Activated CD4-positive, alpha-beta T cell treated with anti-CD3 and anti-CD28 coated beads, Interleukin-2, amount 50 U/mL, for 4 hours (primary cell): ENCODE data around the gene S100B.

ENCODE experiments used
- DNase-seq, 2 experiments: peaks; one replicate each; pipeline ENCODE4 v3.0.0-alpha.2; 2020

Gene S100B

DNA sequence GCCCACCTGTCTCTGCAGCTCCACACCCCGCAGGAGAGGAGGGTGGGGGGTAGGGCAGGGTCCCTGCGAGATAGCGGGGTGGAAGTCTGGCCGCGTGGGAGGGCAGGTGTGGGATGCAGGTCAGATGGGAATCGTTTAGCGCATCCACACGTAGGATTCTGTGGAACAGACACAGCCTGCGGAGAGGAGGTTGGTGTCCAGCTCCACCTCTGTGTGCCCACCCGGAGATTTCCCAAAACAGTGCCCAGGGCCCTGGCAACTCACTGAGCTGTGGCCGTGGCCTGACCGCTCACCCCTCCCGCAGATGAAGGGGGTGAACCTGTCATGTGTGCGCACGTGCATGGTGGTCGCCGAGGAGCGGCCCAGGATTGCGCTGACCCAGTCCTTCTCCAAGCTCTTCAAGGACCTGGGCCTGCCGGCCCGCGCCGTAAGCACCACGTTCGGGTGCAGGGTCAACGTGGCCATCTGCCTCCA is 46.9 kb downstream of the S100B start:
- DNase-seq = no peak

- DNase-seq = no peak
Measured at GRCh38 chr21:46557469-46557868, 47.4 kb downstream of the S100B start.

GRCh38 chr21:46556802-46557201 is 48.1 kb downstream of the S100B start:
- DNase-seq = no peak

DNA sequence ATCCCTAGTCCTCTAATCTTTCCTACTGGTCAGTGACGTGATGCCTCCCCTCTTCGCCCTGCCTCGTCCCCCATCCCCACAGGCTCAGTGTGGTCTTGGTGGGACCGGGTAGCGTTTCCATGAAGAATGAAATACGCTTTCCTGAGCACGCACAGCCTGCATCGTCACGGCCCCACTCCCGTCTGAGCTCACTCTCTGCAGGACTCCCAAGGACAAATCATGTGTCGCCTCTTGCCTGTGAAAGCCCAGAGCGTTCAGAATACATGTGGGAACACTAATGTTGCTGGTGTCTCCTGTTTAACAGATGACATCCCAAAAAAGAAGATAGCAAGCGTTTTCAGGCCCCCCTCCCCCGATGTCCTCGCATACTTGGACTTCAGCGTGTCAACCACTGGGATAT is 49.2 kb downstream of the S100B start:
- DNase-seq = no peak

GRCh38 chr21:46555225-46555617 is 49.7 kb downstream of the S100B start:
- DNase-seq = no peak

- no peak for DNase-seq
Measured at GRCh38 chr21:46554431-46555224, 50.3 kb downstream of the S100B start.

GRCh38 chr21:46553993-46554392 is 50.9 kb downstream of the S100B start:
- no peak for DNase-seq

DNA sequence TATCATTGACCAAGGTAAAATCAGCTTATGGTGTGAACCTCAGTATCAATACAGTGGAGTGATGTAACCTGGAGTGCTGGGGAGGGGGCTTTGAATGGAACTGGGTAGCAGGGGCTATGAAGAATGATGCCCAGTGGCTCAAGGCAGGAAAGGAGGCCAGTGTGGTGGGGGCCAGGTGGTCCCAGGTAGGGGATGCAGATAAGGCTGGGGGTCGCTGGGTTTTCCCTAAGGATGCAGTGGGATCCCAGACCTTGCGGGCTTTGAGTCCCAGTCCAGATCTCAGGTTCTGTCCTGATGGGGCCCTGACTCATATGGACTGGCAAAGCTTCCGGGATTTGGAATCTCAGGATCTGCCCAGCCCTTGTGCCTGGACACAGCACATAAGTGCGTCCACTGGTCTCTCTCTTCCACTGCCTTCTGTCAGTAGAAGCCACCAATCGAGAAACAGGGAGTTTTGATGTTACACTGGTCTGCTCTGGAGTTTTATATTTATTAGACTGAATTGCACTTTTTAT is 52.0 kb downstream of the S100B start:
- DNase-seq = no peak

DNA sequence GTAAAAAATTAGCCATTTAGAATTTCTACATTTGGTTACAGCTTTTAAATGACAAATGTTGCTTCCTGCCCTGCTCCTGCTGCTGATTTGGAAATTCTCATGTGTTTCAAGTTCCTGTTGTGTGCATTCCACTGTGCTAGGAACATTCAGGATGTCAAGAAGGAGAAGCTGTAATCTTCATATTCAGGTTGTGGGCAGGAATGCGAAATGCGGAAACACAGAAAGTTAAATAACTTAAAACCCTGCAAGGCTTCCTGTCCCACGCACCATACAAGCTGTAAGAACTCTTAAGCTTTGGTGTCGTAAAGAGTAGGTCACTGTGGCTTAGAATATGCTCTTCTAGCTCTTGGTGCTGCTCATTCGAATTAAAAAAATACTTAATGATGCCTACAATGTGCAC is 52.6 kb downstream of the S100B start:
- DNase-seq = no peak

DNA sequence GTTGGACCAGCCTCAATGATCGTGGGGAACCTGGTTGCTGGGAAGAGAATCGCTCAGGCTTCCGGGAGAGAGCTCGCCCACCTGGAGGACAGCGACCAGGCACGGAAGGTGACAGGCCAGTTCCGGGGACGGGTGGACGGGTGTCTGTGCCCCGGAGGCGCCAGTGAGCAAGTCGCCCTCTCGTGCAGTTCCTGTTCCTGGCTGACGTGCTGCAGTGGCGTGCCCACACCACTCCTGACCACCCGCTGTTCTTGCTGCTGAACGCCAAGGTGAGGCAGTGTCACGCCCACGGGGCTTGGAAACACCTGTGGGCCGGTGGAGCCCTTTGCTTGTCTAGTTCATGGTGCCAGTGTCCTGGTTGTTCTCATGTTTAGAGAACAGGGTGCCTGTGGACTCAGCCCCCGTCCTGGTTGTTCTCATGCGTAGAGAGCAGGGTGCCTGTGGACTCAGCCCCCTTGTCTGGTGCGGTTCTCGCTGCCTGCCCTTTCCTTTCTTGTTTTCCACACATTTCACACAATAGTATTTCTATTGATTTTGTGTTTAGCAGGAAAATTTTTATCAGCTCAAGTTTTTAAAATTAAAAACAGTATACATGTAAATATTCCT is 53.1 kb downstream of the S100B start:
- DNase-seq = peak; percentile 17

GRCh38 chr21:46550116-46550941 is 54.6 kb downstream of the S100B start:
- peak; percentile 26 to 29 for DNase-seq

DNA sequence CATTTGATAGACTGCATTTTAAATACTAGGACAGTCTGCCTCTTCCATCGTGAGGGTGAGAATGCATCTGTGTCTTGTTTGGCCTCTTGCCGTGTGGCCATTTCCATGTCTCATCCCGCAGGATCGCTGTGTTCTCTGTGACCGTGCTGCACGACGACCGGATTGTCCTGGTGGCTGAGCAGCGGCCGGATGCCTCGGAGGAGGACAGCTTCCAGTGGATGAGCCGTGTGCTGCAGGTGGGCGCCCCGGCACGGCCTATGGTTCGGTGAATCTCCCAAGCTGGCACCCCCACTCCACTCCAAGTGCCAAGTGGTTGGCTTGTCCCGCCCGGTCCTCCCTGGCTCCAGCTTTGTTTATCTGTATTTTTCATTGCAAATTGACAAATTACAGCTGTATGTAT is 55.2 kb downstream of the S100B start:
- no peak for DNase-seq
